Suppressor macrophage treated with lipopolysaccharide for 4 hours (primary cell): ENCODE results near the gene IL1RAPL1.
"Not testable (repeated sequence)": the region's sequence is repeated elsewhere in the genome, so short reads cannot be mapped to it uniquely, and the experiment has no call there.

Source experiments
- DNase-seq: peaks from one replicate; pipeline ENCODE4 v3.0.0-alpha.2; 2020

Gene IL1RAPL1

DNA sequence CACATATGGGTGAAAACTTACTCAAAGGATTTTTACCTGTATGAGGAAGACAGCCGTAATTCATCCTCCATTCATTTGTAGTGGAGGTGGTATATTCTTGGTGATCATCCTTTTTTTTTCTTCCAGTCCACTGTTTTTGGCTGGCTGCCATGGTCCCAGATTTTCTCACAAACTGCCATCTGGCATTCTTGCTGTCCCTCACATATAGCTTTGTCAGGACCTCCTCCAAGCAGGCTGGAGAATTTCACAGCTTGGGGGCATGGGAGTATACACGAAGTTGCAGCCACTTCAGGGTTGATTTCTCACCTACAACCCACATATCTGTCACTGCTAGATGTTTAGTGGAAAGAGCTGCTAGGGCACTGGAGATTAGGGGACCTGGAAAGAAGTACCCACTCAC lies 401.0 kb downstream of the IL1RAPL1 start:
- DNase-seq: no peak

DNA sequence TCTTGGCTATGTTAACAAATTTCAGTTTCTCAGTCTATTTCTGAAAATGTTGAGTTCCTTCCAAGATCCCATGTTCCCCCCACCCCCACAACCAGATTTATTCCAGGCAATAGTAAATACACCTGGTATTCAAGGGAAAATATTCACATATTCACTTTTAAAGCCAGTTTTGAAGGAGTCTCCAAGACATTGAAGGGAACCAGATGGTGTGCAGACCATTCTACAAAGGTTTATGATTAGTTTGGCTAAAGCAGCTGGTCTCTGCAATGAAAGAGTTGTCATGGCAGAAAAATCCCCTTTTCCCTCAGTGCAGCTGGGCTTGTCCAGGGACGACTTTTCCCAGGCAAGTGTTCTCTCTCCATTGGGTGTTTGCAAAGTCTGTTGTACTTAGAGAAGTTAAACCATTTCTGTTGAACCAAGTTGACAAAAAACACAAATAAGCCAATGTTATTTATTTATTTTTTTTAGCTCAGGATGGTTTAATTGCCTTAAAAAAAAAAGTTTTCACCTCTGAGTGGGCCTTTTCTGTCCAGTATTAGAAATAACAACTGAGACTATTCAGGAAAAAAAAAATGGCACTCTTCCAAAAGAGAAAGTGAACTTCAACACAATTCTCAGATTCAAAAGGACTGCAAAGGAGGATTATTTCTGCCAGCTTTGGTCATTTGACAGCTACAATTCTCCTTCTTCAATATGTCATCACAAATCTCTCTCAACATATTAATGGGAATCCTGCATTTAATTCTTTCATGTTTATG lies 410.6 kb downstream of the IL1RAPL1 start:
- DNase-seq: no peak

DNA sequence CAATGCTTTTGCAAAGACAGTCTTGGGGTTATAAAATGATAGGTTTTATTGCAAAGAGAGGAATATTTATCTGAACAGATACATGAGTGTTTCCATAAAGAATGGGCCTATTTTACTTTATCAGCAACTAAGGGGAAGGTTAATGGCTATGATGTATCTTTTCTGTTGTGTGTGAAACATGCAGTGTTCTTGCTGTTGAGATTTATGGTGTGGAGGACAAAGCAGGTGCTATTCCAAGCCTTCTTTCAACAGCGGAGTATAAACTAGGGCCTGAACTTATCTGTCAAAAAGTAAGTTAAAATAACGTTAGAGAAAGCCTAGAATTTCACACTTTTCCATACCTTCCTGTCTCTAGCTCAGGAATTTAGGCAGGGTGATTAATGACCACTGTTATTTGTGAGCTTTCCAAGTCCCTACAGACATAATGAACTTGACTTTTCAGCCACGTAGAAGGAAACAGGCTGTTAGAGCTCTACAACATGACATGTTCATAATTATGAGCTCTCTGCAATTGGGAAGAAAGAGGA lies 411.4 kb downstream of the IL1RAPL1 start:
- DNase-seq: no peak

DNA sequence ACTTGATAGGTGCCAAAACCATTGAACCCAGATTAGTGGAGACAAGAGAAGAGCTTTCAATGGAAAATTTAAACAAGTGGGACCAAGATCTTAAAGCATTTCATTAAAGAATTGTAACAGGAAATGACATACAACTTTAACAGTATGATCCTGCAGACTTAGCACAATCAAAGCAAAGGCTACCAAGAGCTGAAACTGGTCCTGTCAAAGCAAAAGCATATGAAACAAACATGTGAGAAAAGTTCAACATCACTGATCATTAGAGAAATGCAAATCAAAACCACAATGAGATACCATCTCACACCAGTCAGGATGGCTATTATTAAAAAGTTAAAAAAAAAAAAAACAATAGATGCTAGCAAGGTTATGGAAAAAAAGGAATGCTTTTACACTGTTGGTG lies 425.6 kb downstream of the IL1RAPL1 start:
- no peak for DNase-seq

DNA sequence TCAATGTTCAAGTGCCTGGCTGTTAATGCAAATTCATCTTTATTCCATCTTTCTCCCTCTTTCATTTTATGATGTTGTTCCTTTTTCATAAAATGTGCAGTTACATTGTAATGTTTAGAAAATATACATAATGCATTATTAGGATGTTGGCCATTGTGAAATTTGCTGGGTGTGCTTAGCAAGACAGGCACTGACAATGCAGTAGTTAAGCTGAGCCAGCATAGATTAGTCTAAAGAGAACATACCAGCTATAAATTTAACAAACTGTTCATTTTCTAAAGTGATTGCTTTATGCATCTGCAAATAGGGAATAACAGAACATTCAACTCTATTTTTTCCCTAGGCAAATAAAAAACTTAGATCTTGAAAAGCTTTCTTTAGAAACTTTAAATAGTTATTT lies 436.0 kb downstream of the IL1RAPL1 start:
- DNase-seq: no peak

DNA sequence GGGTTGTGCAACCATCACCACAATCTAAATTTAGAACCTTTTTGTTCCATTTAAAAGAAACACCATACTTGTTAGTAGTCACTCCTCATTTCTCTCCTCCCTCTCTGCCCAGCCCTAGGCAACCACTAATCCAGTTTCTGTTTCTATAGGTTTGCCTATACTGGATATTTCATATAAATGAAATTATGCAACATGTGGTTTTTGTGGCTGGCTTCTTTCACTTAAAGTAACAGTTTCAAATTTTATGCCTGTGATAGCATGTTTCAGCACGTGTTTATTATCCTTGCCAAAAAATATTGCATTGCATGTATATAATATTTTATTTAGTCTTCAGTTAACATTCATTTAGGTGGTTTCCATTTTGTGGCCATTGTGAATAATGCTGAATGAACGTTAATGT lies 437.6 kb downstream of the IL1RAPL1 start:
- DNase-seq: peak; percentile 75

DNA sequence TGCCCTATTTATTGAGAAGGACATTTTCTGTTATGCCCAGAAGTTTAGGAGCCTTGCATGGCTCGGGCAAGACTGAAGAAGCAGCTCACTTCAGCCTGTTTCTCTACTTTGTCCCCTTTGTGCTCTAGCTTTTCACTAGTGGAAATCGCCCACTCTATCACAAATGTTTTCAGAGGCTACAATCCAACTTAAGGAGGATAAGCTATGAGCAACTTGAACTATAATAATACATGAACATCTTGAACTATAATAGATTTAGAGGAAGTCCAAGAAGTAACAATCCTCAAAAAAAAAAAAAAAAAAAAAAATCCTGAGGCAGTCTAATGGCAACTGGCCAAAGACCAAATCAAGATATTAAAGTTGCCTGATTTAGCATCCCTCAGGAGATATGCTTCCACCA lies 452.3 kb downstream of the IL1RAPL1 start:
- DNase-seq: no peak

DNA sequence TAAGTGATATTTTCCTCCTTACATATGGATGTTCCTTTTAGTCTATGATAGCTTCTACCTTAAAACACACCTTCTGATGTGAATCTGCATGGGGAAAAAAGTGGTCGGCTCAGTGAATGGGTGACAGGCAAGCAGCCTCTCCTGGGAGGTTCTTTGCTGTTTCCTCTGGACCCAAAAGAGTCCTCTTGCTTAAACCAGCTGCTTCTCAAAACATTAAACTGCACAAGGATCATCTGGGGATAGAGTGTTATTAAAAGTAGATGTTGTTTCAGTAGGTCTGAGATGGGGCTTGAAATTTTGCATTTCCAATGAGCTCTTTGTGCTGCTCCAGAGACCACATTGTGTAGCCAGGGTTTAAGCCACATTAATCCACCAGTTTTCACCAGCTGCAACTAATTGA lies 452.9 kb downstream of the IL1RAPL1 start:
- no peak for DNase-seq

DNA sequence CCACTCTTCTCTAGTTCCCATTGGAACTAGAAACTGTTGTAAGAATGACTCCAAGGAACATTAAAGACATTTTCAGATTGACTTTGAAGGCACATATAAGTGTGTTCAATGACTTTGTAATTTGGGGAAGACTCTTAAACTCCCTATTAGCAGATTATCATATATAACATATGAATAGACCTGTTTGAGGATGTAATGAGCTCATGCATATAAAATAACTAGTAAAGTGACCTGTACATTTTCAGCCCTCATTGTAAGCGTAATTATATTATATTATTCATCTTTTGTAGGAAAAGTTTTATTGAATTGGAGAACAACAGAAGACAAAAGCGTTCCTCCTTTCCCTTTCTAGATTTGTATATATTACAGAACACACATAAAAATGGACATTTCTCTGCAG lies 455.1 kb downstream of the IL1RAPL1 start:
- DNase-seq: no peak

DNA sequence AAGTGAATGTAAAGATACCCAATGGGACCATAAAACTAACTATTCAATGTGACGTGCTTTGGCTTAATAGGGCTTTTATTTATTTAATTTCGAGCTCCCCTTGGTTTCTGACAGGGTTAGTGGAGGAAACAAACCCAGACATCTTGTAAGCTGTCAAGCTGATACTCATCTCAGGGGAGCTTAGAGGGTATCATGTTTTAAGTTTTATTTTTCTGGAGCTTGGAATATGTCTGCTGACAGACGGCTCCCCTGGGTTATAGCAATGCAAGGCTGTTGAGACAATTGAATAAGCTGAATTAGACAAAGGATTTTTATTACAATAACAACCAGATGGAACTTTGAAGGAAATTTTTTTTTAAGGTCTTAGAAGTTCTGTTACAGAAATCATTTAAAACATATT lies 456.5 kb downstream of the IL1RAPL1 start:
- DNase-seq: no peak

DNA sequence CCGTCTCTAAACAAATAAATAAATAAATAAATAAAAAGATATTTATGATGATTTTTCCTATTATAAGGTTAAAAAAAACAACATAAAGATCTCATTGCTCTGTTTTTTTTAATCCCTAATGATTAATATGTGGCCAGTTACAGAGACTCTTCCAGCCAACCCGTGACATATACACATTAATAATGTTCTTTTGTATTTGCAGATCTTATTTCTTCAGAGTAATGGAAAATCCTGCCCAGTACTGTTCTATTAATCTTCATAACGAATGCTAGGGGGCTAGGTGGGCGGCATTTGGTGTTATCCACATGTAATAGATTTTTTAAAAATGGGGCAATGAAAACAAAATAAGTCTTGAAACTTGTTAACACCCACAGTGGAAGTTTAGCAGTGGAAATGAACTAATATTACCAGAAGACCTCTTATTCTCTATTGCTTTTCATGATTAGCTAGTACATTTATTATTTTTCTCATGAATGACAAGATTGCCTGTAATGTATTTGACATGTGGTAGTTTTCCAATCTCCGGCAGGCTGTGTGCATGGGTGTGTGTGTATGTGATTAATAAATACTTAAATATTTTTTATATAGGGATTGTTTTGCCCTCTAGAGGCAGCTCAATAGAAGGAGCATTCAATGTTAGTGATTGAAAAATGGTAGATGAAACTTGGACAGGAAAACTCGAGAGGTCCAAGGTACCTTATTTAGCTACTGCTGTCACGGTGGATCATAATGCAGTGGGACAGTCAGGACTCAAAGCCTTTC lies 457.4 kb downstream of the IL1RAPL1 start:
- DNase-seq: no peak

DNA sequence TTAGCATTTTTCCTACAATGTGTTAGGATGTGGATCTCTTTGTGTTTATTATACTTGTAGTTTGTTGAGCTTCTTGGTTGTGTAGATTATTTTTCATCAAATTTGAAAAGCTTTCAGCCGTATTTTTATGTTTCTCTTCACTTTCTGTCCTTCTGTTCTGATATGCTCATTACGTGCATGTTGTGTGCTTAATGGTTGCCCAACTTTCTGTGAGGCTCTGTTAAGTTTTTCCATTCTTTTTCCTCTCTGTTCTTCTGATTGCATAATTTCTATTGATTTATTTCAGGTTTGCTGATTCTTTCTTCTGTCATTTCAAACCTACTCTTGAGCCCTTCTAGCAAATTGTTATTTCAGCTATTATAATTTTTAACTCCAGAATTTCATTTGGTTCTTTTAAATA lies 478.2 kb downstream of the IL1RAPL1 start:
- DNase-seq: no peak

DNA sequence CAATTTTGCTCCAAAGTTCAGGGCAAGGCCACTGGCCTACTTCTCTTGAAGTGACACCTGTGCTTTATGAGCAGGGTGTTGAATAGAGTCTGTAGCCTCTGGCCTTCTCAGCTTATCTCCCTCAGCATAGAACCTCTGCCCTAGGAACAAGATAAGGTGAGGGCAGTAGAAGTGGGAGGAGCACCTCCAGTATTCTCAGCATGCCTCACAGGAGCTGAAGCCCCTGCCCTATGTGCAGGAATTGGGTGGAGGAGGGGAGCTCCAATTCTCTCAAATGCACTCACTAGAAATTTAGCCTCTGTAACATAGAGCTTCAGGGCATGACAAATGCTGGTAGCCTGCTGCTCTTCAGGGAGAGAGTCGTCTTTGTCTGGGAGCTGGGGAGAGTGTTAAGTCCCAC lies 479.3 kb downstream of the IL1RAPL1 start:
- DNase-seq: no peak

DNA sequence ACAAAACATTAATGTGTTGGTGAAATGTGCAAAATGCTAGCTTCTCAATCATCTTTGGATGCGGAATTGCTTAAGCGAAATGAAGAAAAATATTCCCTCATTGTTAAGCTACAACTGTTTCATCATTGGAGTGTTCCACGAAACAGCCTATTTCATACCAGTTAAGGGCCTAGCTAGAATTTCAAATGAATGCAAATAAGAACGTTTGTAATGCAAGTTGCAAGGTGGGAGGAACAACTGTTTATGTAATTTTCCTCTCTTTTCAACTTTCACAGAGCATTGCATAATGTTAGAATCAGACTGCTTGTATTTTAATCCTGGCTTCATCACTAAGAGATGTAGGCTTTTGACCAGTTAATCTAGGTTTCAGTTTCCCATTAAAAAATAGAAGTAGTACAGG lies 480.1 kb downstream of the IL1RAPL1 start:
- no peak for DNase-seq

DNA sequence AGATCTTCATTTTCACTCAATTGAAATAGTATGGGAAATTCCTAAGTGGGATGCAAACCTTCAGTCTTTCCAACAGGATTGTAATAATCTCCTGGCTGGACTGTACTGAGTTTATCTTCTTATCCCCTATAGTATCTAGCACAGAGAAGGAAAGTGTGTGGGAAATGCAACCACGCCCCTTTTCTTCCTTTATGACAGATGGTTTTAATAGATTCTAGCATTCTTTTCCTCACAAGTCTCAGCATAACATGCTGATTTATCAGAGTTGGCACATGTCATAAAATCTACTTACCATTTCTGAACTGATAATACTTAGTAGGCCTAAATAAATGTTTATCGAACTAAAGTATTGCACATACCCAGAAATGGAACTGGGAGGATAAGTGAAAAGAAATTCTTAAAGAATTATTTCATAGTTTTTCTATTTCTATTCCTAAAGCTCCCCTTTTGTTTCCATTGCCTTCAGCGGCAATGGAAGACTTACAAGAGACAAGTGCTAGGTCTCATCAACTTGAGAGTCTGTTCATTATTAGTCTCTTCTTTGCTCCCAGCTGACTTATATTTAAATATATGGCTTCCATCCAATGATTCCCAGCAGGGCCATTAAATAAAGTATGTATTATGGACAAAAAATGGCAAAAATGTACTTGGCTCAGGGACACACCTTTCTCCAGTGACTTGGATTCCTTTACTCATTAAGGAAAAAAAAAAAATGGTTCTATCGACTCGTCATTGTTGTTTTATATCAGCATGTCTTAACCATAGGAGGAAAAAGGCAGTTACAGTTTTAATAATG lies 484.5 kb downstream of the IL1RAPL1 start:
- no peak for DNase-seq

DNA sequence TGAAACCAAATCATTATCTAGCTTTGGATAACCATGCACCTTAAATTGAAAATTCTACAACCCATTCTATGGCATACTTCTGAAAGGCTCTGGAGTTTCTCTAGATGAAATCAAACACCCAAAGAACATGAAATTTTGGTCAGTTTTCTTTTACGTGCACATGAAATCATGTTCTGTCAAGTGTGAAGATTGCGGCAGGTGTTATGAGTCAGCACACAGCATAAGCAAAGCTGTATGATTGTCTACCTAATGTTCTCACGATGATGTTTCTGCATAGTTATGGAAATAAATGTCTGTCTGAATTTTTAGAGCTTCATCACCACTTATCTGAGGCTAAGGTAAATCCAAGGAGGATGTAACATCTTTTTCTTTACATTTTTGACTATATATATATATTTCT lies 495.3 kb downstream of the IL1RAPL1 start:
- DNase-seq: no peak

DNA sequence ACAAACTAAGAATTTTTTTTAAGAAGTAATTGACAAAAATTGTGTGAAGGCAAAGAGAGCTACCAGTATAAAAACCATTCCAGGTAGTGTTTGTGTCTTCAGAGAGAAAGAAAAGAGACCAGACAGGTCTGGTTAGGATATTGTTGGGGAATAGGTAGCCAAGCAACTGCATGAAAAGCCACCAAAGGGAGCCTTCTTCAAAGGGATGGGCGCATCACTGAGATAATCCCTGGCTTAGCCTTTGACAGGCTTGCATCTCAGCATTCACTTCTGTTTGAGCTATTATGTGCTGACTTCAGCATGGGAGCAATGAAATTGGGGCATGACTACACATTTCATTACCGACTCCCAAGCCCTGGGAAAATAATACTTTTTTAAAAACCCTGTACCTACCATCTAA lies 496.6 kb downstream of the IL1RAPL1 start:
- DNase-seq: no peak

DNA sequence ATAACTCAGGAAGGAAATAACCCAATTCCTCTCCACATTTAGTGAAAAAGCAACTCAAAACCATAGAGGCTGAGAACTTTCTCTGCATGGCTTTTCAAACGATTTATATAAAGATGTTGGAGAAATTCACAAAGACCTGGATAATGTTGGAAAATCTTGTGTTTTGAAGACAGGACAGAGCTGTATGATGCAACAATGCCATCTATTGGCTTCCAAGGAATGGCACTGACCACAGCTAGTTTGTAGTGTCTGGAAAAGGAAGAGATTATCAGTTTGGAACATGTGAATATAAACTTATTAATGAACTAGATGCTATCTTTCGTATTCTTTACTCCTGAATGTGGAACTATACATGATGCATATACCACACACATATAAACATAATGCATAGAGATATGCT lies 503.6 kb downstream of the IL1RAPL1 start:
- no peak for DNase-seq

DNA sequence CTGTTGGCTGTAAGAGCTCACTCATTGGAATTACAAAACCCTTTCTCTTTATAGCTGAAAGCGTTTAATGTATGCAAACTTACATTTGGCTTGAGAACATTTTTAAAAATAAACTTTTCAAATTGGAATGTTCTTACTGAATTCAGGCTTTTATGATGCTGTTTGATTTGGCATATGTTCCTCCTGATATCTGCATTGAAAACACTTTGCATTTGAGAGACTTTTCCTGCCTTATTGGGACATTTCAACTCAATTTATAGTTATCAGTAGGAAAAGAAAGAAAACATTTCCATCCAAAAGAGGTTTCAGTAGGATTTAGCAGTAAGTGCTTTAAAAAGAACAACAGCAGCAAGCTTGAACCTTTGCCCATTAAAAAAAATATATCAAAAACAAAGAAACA lies 520.0 kb downstream of the IL1RAPL1 start:
- DNase-seq: no peak

DNA sequence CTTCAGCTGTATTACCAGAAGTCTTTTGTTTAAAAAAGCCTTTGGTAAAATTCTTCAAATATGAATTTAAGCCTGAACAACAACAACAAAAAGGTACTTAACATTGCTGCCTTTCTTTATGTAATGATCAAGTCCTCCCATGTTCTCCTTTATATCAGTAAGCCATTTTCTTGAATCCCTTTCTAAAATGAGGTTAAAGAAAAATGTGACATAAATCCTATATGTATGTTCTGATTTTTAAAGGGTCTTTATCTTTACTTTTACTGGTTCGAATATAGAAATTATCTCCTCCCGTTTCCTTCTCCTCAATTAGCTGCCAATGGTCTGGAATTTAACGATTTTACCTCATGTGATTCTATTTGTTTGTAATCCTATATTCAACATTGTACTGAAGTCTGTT lies 522.8 kb downstream of the IL1RAPL1 start:
- DNase-seq: no peak

DNA sequence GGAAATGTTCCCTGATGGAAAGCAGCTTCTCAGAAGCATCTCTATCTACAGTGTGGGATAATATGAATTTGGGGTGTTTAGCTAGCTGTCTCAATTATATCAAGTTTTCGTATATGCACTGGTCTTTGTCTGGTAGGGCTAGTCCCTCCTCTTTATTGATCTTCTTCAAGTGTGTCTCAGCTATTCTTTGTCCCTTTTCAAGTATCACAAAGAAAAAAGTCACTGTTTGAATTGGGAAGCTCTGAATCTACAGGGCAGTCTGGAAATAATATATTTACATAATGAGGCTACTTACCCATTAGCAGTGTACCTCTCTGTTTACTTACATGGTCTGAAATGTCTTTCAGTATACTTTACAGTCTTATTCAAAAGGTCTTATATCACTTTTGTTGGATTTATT lies 526.0 kb downstream of the IL1RAPL1 start:
- DNase-seq: no peak

DNA sequence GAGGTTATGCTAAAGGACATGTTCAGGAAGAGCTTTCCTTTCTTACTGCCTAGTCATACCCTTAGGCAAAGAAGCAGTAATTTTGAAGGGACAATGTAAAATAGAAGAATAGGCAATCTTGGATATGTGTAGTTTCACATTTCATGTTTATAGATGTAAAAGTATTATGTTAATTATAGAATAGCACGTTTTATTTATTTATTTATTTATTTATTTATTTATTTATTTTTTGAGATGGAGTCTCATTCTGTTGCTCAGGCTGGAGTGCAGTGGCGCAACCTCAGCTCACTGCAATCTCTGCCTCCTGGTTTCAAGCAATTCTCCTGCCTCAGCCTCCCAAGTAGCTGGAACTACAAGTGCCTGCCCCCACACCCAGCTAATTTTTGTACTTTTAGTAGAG lies 535.6 kb downstream of the IL1RAPL1 start:
- not testable (repeated sequence) for DNase-seq

DNA sequence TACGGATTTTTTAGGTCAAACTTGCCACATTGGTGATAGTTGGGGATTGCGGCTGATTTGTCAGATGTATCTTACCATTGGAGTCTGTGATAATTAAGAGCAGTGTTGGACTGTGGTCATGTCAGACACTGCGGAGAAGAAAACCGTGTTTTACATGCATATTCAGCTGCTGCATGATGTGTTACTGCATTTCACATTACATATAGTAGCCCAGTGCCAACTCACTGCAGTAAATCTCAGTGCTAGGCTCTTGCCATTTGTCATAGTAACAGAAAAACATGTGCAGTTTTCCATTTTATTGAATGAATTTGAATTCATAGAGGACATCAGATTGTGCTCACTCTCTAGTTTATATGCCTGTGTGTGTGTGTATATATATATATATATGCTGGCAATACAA lies 543.7 kb downstream of the IL1RAPL1 start:
- DNase-seq: no peak

DNA sequence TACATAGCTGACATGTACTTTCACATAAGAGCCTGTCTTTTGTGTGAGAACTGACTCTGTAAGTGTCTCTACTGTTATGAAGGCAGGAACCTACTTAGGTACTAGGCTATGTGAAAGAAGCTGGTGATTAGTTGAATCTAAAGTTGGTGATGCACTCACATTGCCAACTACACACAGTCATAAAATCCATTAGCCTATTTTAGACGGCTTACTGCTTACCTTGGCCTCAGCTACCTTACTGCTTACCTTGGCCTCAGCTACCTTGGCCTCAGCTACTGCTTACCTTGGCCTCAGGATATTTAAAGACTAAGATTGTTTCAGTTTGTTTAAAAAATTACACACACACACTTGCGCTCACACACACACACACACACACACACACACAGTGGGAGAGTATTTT lies 549.7 kb downstream of the IL1RAPL1 start:
- no peak for DNase-seq
